ENCODE results near the gene ROR1. TPM values are rescaled to one million over a fixed set of nuclear protein-coding genes. Genes with fewer than 3 reads are reported as not detected.

The ROR1 gene
- total RNA-seq, 1 experiment from 2014 or later: 56.3 TPM

DNA sequence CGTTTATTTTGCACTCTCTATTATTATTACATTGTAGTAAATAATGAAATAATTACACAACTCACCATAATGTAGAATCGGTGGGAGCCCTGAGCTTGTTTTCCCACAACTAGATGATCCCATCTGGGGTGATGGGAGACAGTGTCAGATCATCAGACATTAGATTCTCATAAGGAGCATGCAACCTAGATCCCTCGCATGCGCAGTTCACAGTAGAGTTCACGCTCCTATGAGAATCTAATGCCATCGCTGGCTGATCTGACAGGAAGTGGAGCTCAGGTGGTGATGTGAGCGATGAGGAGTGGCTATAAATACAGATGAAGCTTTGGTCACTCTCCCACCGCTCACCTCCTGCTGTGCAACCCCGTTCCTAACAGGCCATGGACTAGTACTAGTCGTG lies 112.1 kb downstream of the ROR1 start:
- Mint-ChIP-seq H3K27me3 (ENCODE audit: low read depth) (no peaks in the 10 kb centered on the region), H3K4me3 (no peak overlapping the region), H3K36me3 (0 out of 2 replicates have a peak, but pooled peaks cover 3% of the 10 kb centered on the region), H3K27ac (no peak overlapping the region), H3K9me3 (peaks cover 6% of the 10 kb centered on the region), H3K4me1 (peaks cover 79% of the 10 kb centered on the region)
- DNase-seq (ENCODE audit: low spot score) (no peak), ATAC-seq (no peak)
- TF ChIP-seq, protein P1, sequence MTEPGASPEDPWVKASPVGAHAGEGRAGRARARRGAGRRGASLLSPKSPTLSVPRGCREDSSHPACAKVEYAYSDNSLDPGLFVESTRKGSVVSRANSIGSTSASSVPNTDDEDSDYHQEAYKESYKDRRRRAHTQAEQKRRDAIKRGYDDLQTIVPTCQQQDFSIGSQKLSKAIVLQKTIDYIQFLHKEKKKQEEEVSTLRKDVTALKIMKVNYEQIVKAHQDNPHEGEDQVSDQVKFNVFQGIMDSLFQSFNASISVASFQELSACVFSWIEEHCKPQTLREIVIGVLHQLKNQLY (CRISPR knock-in tag; IDR thresholded peaks at IDR 0.05): no peak
- no peak for TF ChIP-seq AFF4 (CRISPR knock-in tag; IDR thresholded peaks at IDR 0.05; ENCODE audit: borderline replicate concordance)
- TF ChIP-seq CBFB (CRISPR knock-in tag; IDR thresholded peaks at IDR 0.05; ENCODE audit: low read depth): no peak
- TF ChIP-seq ESRRA (CRISPR knock-in tag; IDR thresholded peaks at IDR 0.05; ENCODE audit: borderline replicate concordance): no peak
- ChIA-PET CTCF (interaction anchor here (1.0 to 2.3 kb wide), 2 partner anchors 32 to 112 kb away, joined by 3 to 6 read pairs; partner anchors contain the start of gene ROR1), POLR2A (no interaction called here)

- DNase-seq (ENCODE audit: low spot score) (no peak), ATAC-seq (no peak)
- Mint-ChIP-seq H3K4me1 (peaks cover 83% of the 10 kb centered on the region), H3K36me3 (0 out of 2 replicates have a peak, but pooled peaks cover 3% of the 10 kb centered on the region), H3K27me3 (ENCODE audit: low read depth) (no peaks in the 10 kb centered on the region), H3K4me3 (no peak overlapping the region), H3K27ac (no peak overlapping the region), H3K9me3 (peaks cover 6% of the 10 kb centered on the region)
- ChIA-PET POLR2A (no interaction called here), CTCF (interaction anchor here (0.8 to 2.3 kb wide), 3 partner anchors 32 to 358 kb away, joined by 3 to 6 read pairs (median 4); partner anchors contain the start of gene ROR1)
- TF ChIP-seq ZNF219 (CRISPR knock-in tag; IDR thresholded peaks at IDR 0.05; ENCODE audit: borderline replicate concordance) (no peak), NR3C1 (CRISPR knock-in tag; conservative IDR thresholded peaks at IDR 0.05; ENCODE audit: low read depth) (no peak), NR1H2 (CRISPR knock-in tag; IDR thresholded peaks at IDR 0.05) (no peak), NFATC4 (CRISPR knock-in tag; IDR thresholded peaks at IDR 0.05) (no peak)
- TF ChIP-seq, protein P2, sequence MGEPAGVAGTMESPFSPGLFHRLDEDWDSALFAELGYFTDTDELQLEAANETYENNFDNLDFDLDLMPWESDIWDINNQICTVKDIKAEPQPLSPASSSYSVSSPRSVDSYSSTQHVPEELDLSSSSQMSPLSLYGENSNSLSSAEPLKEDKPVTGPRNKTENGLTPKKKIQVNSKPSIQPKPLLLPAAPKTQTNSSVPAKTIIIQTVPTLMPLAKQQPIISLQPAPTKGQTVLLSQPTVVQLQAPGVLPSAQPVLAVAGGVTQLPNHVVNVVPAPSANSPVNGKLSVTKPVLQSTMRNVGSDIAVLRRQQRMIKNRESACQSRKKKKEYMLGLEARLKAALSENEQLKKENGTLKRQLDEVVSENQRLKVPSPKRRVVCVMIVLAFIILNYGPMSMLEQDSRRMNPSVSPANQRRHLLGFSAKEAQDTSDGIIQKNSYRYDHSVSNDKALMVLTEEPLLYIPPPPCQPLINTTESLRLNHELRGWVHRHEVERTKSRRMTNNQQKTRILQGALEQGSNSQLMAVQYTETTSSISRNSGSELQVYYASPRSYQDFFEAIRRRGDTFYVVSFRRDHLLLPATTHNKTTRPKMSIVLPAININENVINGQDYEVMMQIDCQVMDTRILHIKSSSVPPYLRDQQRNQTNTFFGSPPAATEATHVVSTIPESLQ (CRISPR knock-in tag; IDR thresholded peaks at IDR 0.05): no peak
These were observed 112.5 kb downstream of the ROR1 start for GRCh38 chr1:63886340-63886739.

DNA sequence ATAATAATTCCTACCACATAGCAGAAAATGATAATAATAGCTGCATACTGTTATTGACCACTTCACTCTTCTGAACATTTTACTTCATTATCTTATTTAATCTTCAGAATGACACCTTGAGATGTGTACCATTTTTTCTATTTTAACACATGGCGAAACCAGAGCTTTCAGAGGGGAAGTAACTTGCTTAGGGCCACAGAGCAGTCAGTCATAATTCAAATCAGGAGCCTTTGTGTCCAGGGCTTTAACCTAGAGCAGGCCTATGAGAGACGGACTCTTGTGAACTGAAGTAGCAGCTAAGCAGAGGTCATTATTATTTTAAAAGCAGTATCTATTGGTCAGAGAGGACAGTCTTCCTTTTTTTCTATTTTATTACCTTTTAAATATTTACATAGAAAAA lies 114.0 kb downstream of the ROR1 start:
- TF ChIP-seq ZNF396 (CRISPR knock-in tag; IDR thresholded peaks at IDR 0.05; ENCODE audit: borderline replicate concordance) (no peak), NFYB (CRISPR knock-in tag; conservative IDR thresholded peaks at IDR 0.05; ENCODE audit: low read depth) (no peak), GRHL2 (CRISPR knock-in tag; IDR thresholded peaks at IDR 0.05; ENCODE audit: insufficient replicate concordance, severe bottlenecking) (no peak), JUN (CRISPR knock-in tag; IDR thresholded peaks at IDR 0.05) (no peak), NR1H2 (CRISPR knock-in tag; IDR thresholded peaks at IDR 0.05) (no peak), ZBTB21 (CRISPR knock-in tag; IDR thresholded peaks at IDR 0.05; ENCODE audit: borderline replicate concordance) (no peak), TCF7 (CRISPR knock-in tag; IDR thresholded peaks at IDR 0.05; ENCODE audit: low read depth) (no peak), NFATC4 (CRISPR knock-in tag; IDR thresholded peaks at IDR 0.05) (no peak)
- TF ChIP-seq, protein P3, sequence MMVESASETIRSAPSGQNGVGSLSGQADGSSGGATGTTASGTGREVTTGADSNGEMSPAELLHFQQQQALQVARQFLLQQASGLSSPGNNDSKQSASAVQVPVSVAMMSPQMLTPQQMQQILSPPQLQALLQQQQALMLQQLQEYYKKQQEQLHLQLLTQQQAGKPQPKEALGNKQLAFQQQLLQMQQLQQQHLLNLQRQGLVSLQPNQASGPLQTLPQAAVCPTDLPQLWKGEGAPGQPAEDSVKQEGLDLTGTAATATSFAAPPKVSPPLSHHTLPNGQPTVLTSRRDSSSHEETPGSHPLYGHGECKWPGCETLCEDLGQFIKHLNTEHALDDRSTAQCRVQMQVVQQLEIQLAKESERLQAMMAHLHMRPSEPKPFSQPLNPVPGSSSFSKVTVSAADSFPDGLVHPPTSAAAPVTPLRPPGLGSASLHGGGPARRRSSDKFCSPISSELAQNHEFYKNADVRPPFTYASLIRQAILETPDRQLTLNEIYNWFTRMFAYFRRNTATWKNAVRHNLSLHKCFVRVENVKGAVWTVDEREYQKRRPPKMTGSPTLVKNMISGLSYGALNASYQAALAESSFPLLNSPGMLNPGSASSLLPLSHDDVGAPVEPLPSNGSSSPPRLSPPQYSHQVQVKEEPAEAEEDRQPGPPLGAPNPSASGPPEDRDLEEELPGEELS (CRISPR knock-in tag; IDR thresholded peaks at IDR 0.05): no peak
- TF ChIP-seq, protein P4, sequence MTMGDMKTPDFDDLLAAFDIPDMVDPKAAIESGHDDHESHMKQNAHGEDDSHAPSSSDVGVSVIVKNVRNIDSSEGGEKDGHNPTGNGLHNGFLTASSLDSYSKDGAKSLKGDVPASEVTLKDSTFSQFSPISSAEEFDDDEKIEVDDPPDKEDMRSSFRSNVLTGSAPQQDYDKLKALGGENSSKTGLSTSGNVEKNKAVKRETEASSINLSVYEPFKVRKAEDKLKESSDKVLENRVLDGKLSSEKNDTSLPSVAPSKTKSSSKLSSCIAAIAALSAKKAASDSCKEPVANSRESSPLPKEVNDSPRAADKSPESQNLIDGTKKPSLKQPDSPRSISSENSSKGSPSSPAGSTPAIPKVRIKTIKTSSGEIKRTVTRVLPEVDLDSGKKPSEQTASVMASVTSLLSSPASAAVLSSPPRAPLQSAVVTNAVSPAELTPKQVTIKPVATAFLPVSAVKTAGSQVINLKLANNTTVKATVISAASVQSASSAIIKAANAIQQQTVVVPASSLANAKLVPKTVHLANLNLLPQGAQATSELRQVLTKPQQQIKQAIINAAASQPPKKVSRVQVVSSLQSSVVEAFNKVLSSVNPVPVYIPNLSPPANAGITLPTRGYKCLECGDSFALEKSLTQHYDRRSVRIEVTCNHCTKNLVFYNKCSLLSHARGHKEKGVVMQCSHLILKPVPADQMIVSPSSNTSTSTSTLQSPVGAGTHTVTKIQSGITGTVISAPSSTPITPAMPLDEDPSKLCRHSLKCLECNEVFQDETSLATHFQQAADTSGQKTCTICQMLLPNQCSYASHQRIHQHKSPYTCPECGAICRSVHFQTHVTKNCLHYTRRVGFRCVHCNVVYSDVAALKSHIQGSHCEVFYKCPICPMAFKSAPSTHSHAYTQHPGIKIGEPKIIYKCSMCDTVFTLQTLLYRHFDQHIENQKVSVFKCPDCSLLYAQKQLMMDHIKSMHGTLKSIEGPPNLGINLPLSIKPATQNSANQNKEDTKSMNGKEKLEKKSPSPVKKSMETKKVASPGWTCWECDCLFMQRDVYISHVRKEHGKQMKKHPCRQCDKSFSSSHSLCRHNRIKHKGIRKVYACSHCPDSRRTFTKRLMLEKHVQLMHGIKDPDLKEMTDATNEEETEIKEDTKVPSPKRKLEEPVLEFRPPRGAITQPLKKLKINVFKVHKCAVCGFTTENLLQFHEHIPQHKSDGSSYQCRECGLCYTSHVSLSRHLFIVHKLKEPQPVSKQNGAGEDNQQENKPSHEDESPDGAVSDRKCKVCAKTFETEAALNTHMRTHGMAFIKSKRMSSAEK (CRISPR knock-in tag; IDR thresholded peaks at IDR 0.05; ENCODE audit: borderline replicate concordance): no peak
- no peak for DNase-seq (ENCODE audit: low spot score)
- Mint-ChIP-seq H3K4me3 (no peak overlapping the region), H3K27ac (peak overlapping the region; percentile 17; the same call in 1 of the 2 replicates), H3K27me3 (ENCODE audit: low read depth) (no peaks in the 10 kb centered on the region), H3K9me3 (peaks cover 6% of the 10 kb centered on the region), H3K4me1 (peaks cover 87% of the 10 kb centered on the region), H3K36me3 (0 out of 2 replicates have a peak, but pooled peaks cover 3% of the 10 kb centered on the region)
- CTCF ChIA-PET: no interaction called here
- POLR2A ChIA-PET: no interaction called here
- ATAC-seq: no peak
